Hypothalamus (tissue), 51 donors: ENCODE results near the gene CEP250.
A peak's percentile ranks its signal among the peaks of the same experiment; 100 is the strongest.

Source experiments
- DNase-seq, 51 donors: peaks; one replicate each; lab custom pipeline; 2025; lab: John Stamatoyannopoulos, UW

The CEP250 gene

GRCh38 chr20:35555951-35556645 lies 100.7 kb downstream of the CEP250 start:
- DNase-seq, result no peak

GRCh38 chr20:35556871-35557270 lies 101.5 kb downstream of the CEP250 start:
- DNase-seq, result no peak

GRCh38 chr20:35558451-35558850 lies 103.1 kb downstream of the CEP250 start:
- DNase-seq, result no peak

- no peak for DNase-seq
Measured at GRCh38 chr20:35559042-35559693, 103.8 kb downstream of the CEP250 start.

- DNase-seq, result no peak
Measured at GRCh38 chr20:35560105-35560511, 104.7 kb downstream of the CEP250 start.

GRCh38 chr20:35560541-35560940 lies 105.1 kb downstream of the CEP250 start:
- DNase-seq, result no peak

- DNase-seq, result peak in 24 of 51 donors; percentile 4 to 41 (median 16)
Measured at GRCh38 chr20:35561268-35561667, 105.9 kb downstream of the CEP250 start.

GRCh38 chr20:35561671-35562070 lies 106.3 kb downstream of the CEP250 start:
- no peak for DNase-seq

GRCh38 chr20:35562541-35563110 lies 107.2 kb downstream of the CEP250 start:
- no peak for DNase-seq

- no peak for DNase-seq
Measured at GRCh38 chr20:35563834-35564233, 108.4 kb downstream of the CEP250 start.

GRCh38 chr20:35564905-35565304 lies 109.5 kb downstream of the CEP250 start:
- DNase-seq, result no peak

- DNase-seq, result no peak
Measured at GRCh38 chr20:35568645-35569044, 113.2 kb downstream of the CEP250 start.
